Fibroblast of pulmonary artery (primary cell): ENCODE results near the gene MIEF2.

ENCODE experiments used
- DNase-seq: peaks from one replicate; pipeline ENCODE4 v3.0.0-alpha.2; 2010; ENCODE audit warnings: low read depth
- H3K4me3 ChIP-seq: replicated peaks from 2 replicates; pipeline ENCODE4 v1.5.1; 2011; ENCODE audit warnings: low read depth, mild to moderate bottlenecking, control low read depth, low read length, moderate library complexity
- TF ChIP-seq, protein P1 (sequence below): IDR thresholded peaks from 2 replicates; pipeline ENCODE4 v1.5.1; 2011; ENCODE audit warnings: mild to moderate bottlenecking, control low read depth, low read length, inconsistent platforms; ENCODE audit errors: missing control alignments

Gene MIEF2

DNA sequence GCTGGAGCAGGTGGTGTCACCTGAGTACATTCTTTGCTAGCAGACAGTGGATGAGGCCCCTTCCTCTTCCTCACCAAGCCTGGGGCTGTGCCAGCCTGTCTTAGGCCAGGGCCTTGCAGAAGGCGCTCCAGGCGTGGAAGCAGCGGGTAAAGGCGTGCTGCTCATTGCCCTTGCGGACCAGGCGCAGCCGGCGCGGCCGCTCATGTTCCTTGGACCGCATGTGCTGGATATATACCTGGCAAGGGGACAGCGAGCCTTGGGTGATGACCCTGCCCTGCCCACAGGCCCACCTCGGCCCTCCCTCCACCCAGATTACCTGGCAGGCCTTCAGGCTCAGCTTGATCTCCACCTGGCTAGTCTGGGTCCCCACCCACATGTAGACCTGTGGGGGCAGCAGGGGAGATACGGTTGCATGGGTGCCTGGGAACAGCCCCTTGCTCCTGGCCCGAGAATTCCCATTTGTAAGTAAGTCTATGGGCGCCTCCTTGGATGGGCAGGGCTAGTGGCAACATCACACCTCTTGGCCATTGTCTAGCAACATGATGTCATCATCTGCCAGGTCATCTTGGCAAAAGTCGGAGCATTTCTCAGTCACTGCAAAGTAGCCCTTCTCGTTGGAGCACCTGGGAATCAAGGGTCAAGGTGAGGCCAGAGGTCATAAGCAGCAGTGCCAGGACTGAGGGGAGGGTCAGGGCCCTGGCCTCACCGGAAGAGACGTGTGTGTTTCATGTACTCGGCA lies 15.3 kb upstream of the MIEF2 start:
- no peak for DNase-seq
- TF ChIP-seq, protein P1, sequence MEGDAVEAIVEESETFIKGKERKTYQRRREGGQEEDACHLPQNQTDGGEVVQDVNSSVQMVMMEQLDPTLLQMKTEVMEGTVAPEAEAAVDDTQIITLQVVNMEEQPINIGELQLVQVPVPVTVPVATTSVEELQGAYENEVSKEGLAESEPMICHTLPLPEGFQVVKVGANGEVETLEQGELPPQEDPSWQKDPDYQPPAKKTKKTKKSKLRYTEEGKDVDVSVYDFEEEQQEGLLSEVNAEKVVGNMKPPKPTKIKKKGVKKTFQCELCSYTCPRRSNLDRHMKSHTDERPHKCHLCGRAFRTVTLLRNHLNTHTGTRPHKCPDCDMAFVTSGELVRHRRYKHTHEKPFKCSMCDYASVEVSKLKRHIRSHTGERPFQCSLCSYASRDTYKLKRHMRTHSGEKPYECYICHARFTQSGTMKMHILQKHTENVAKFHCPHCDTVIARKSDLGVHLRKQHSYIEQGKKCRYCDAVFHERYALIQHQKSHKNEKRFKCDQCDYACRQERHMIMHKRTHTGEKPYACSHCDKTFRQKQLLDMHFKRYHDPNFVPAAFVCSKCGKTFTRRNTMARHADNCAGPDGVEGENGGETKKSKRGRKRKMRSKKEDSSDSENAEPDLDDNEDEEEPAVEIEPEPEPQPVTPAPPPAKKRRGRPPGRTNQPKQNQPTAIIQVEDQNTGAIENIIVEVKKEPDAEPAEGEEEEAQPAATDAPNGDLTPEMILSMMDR: no peak

DNA sequence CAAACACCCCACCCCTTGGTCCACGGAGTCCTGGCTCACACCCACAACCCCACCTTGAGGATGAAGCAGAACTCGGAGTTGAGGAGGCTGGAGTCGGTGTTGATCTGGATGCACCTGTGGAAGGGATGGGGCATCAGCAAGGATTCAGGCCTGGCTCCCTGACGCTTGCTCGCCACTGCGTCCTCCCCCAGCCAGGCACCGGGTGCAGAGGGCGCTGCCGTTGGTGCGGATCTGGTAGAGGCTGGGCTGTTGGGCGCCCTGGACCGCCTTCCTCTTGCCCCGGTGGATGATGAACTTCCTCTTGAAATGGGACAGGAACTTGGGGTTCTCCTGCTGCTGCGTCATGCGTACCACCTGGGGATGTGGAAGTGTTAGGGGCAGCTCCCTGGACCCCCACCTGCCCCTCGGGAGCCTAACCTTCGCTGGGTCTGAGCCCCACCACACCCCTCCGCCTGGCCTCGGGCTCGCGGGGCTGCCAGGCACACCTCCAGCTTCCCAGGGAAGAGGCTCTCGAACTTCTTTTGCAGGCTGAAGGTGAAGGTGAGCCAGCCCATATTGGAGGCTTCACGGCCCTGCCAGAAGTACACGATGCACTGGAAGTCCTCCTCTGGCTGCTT lies 14.2 kb upstream of the MIEF2 start:
- H3K4me3 ChIP-seq: no peak overlapping the region
- TF ChIP-seq, protein P1: no peak
- DNase-seq: no peak

More for the DNA sequence above, 15.3 kb upstream of the MIEF2 start:
- no peak overlapping the region for H3K4me3 ChIP-seq

DNA sequence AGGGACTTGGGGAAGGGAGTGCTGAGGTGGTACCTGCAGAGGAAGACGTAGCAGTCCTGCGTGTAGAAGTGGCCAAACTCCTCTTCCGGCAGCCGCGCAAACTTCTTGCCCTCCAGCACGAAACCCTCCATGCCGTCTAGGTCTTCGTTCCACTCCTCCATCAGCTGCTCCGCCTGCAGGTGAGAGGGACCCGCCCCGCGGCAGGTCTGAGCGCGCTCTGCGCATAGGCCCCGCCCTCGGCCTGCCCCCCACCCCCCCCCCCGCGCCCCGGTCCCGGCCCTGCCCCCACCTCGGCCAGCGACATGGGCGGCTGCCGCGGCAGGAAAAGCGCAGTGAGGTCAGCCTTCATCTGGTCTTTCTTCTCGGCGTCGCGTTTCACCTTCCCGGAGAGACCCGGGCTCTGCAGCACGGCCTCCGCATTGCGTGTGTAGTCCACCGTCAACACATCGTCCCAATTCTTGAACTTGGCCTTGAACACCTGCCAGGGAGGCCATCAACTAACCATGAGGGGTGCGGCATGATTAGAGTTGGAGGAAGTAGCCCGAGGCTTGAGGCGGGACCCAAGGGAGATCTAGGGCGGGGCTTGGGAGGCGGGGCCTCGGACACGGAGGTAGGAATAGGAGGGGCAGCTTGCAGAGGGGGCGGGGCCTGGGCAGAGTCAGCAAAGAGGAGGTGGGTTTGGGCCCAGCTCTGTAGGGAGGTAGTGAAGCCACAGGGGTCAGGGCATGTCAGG lies 13.4 kb upstream of the MIEF2 start:
- peak; percentile 31 for DNase-seq
- TF ChIP-seq, protein P1: no peak
- no peak overlapping the region for H3K4me3 ChIP-seq

DNA sequence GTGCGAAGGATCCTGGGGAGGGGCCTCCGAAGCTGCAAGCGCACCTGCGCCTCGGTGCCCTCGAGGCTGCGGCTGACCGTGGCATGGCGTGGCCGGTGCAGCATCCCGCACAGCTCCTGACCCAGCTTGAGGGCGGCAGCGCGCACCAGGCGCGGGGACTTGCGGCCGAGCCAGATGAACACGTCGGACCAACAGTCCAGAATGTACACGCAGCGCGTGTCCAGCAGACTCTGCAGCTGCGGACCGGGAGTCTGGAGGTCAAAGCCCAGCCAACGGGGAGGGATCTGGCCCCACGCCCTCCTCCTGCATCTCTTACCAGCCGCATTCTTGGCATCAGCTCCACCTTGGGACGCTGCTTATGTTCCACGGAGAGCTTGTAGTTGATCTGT lies 12.9 kb upstream of the MIEF2 start:
- TF ChIP-seq, protein P1: no peak
- DNase-seq: no peak
- H3K4me3 ChIP-seq: no peak overlapping the region

DNA sequence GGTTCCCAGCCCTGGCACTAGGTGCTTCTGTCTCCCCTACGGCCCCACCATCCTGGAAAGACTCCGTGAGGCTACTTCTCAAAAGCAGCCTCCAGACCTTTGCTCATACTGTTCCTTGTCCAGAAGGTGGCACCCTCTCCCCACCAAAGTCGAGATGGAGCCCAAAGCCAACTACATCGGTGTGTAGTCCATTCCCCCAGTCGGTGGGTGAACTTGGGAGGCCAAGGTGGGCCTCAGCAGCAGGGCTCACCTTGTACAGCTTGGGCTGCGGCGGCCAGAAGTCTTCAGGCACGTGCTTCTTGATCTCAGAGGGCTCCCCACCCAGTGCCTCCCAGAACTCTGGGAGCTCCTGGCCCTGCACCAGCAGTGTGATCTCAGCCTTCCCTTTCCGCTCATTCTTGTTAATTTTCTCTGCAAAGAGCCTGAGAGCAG lies 12.1 kb upstream of the MIEF2 start:
- TF ChIP-seq, protein P1: peak; percentile 77
- no peak overlapping the region for H3K4me3 ChIP-seq
- DNase-seq: peak; percentile 81

DNA sequence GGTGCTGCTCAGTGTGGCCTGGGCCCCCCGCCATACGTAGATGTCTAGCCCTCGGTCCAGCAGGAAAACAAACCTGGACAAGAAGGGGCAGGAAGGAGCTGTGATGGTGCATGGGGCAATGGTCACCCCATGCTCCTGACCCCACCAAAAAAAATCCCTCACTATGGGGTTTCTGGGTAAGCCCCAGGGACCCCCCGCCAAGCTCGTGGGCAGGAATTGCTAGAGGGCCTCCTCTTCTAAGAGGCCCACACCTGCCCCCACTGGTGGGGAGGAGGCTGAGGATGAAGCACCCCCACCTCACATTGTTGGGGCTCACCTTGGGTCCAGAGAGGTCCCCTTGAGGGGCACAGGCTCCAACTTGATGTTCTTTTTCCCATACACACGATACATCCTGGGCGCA lies 11.7 kb upstream of the MIEF2 start:
- TF ChIP-seq, protein P1: no peak
- DNase-seq: no peak
- H3K4me3 ChIP-seq: no peak overlapping the region
